ENCODE results near the gene SLC35F3. TPM values are rescaled to one million over a fixed set of nuclear protein-coding genes. Genes with fewer than 3 reads are reported as not detected.

SLC35F3 gene
- total RNA-seq, 1 donor from 2014 or later: 8.7 TPM

- intact Hi-C loops (cut with micrococcal nuclease): no loop called here
Measured at GRCh38 chr1:234340528-234340927, 436.1 kb downstream of the SLC35F3 start.

DNA sequence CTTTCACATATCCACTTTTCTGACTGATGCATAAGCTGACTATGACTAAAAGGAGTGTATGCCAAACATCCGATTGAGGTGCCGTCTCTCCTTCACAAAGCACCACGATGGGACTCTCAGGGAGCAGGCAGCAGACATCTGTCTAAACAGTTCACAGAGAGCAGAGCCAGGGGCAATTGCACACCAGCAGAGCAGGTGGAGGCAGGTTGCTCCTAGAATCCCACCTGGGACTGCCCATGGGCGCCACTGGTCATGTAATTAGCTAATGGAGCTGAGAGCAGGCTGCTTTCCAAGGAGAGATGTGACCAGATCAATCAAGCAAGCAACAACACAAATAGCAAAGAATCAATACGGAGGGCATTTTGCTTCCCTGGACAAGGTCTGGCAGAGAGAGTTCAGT, 438.3 kb downstream of the SLC35F3 start:
- intact Hi-C loops (cut with micrococcal nuclease): no loop called here

DNA sequence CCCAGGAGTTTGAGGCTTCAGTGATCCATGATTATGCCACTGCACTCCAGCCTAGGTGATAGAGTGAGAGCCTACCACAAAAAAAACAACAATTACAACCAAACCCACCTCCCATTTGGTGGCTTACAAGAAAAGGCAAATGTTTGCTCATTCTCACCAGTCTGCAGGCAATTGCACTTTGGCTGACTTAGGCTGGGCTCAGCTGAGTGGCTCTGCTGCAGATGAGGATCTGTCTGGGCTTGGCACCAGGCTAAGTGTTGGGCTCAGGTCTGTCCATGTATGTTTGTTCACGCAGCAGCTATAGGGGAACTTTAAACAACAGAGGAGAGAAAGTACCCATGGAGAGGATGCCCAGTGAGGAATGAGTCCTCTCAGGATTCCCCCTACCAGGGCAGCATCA, 440.8 kb downstream of the SLC35F3 start:
- intact Hi-C loops (cut with micrococcal nuclease): no loop called here

- intact Hi-C loops (cut with micrococcal nuclease): no loop called here
Measured at GRCh38 chr1:234348964-234349363, 444.5 kb downstream of the SLC35F3 start.

GRCh38 chr1:234355782-234356510, 451.5 kb downstream of the SLC35F3 start:
- intact Hi-C loops (cut with micrococcal nuclease): loop anchor here (2.0 kb wide), 1 partner anchor 29 kb away; no protein-coding TSS in a partner anchor

DNA sequence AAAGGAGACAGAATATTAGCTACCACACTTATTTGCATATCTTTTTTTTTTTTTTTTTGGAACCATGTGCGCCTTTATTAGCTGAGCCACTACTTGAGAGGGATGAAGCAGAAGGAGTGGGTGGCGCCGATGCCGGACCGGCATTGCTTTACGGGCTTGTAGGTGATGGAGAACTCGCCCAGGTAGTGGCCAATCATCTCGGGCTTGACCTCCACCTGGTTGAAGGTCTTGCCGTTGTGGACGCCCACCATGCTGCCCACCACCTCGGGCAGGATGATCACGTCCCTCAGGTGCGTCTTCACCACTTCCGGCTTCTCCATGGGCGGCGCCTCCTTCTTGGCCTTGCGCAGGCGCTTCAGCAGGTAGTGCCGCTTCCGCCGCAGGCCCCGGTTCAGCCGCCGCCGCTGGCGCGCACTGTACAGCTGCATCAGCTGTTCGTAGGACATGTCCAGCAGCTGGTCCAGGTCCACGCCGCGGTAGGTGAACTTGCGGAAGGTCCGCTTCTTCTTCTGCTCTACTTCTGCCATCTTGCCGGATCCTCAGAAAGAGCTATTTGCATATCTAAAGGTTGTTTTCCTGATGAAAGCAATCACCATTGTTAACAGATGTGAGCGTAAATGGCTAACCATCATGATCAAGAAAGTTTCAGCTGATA, 452.3 kb downstream of the SLC35F3 start:
- intact Hi-C loops (cut with micrococcal nuclease): loop anchor here (1.0 to 2.0 kb wide), 3 partner anchors 17 to 44 kb away; partner anchors contain the start of gene COA6

GRCh38 chr1:234357831-234358230, 453.4 kb downstream of the SLC35F3 start:
- intact Hi-C loops (cut with micrococcal nuclease): loop anchor here (1.0 to 2.0 kb wide), 3 partner anchors 15 to 42 kb away; partner anchors contain the start of gene COA6

DNA sequence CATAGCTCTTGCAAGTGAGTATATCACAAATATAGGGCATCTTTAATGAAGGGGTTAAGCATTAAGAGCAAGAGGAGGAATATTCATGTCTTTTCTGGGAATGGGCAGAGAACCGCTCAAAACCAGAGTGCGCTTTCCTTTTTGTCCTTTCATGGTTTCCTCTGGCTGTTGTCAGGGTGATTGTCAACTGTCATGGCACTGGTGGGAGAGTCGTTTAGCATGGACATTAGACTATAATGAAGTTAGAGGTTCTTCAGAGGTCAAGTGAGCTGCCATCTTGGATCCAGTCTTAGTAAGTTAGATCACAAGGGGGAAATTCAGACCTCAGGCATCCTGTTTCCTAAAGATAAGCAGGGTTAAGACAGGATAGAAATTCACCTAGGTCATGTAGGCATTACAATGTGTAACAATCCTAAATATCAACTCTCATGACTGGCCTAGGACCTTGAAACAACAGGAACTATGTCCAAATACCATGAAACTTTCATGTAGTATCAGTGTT, 456.7 kb downstream of the SLC35F3 start:
- intact Hi-C loops (cut with micrococcal nuclease): no loop called here

- intact Hi-C loops (cut with micrococcal nuclease): no loop called here
Measured at GRCh38 chr1:234362558-234362957, 458.1 kb downstream of the SLC35F3 start.

GRCh38 chr1:234368320-234369032, 464.0 kb downstream of the SLC35F3 start:
- intact Hi-C loops (cut with micrococcal nuclease): no loop called here

DNA sequence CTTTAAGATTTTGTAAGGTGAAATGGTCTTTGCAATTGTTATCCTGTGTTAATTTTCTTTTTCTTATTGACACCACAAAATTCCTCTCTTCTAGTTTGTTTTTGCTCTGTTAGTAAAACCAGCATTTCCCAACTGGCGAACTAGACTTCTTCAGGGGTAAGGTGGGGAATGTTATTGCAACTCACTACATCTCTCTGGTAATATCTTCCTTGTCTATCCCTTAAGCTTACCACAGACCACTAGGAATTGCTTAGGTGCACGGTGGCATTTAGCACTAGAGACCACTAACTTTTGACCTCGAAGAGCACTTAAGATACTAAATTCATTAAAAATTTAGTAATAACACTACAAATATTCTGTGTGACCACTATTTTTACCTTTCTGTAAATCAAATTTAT, 464.6 kb downstream of the SLC35F3 start:
- intact Hi-C loops (cut with micrococcal nuclease): no loop called here

DNA sequence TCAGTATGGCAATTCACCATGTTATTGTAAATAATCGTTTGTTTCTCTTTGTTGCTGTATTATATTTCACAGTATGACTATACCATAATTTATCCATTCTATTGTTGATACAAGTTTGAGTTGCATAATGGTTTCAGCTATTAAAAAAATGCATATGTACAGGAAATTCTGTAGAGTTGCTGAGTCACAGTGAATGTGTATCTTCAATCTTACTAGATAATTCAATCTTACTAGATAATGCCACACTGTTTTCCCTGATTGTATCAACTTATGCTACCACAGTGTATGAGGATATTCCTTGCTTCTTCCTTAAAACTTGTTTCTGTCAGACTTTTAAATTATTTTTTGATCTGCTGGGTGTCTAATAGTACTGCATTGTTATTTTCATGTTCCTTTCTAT, 465.3 kb downstream of the SLC35F3 start:
- intact Hi-C loops (cut with micrococcal nuclease): loop anchor here (5.0 to 10.0 kb wide), 5 partner anchors 243 to 1565 kb away; partner anchors contain the start of genes IRF2BP2, LYST, MAP10 and TBCE

DNA sequence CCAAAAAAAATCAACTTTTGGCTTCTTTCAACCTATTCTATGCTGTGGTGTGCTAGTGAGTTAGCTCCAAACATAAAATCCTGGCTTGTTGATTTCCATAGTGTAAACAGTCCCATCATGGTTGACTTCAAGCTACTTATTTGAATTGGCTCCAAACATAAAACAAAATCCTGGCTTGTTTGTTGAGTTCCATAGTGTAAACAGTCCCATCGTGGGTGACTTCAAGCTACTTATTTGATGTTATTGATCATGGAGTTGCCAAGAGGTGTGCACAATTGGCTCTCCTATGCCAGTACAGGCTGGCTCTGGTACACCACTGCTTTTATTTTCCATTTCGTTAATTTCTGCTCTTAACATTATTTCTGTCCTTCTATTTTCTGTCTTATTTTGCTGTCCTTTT, 466.9 kb downstream of the SLC35F3 start:
- intact Hi-C loops (cut with micrococcal nuclease): loop anchor here (5.0 to 10.0 kb wide), 5 partner anchors 241 to 1567 kb away; partner anchors contain the start of genes IRF2BP2, LYST, MAP10 and TBCE

GRCh38 chr1:234372011-234372757, 467.7 kb downstream of the SLC35F3 start:
- intact Hi-C loops (cut with micrococcal nuclease): loop anchor here (2.0 to 10.0 kb wide), 6 partner anchors 240 to 1567 kb away; partner anchors contain the start of genes IRF2BP2, LYST, MAP10 and TBCE

- intact Hi-C loops (cut with micrococcal nuclease): loop anchor here (1.0 to 10.0 kb wide), 16 partner anchors 16 to 1909 kb away; partner anchors contain the start of genes ARID4B, B3GALNT2, GGPS1 and IRF2BP2
Measured at GRCh38 chr1:234373064-234373958, 468.8 kb downstream of the SLC35F3 start, which contains the start of gene COA6. Gene COA6, plus strand, starts transcription at chr1:234373456. Its CDS starts 11 bp downstream, at chr1:234373467.

DNA sequence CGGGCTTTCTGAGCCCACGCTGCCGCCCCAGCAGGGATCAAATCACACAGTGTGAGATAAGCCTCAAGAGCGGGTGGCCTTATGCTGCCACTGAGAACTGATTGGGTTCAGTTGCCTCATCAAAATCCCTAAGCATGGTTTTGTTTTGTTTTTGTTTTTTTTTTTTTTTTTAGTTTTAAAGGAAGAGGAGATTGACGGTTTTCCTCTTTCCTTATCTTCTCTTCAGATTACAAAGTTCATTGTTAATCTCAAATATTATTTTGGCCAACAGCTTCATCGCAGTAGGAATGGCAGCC, 469.4 kb downstream of the SLC35F3 start:
- intact Hi-C loops (cut with micrococcal nuclease): loop anchor here (1.0 to 10.0 kb wide), 16 partner anchors 17 to 1908 kb away; partner anchors contain the start of genes ARID4B, B3GALNT2, GGPS1 and IRF2BP2

All from T-helper 1 cell treated with Interleukin-12 subunit alpha and Interleukin-12 subunit beta and Interleukin-4 antibody, amounts not matched to agents 30 ng/mL and 1 ng/mL, for 36 hours (primary cell).